ENCODE measurements around the gene JUND. TPM values are rescaled to one million over a fixed set of nuclear protein-coding genes. Genes with fewer than 3 reads are reported as not detected.

JUND gene
- total RNA-seq, 1 donor: 85.6 TPM

GRCh38 chr19:18253716-18254115, 27.7 kb downstream of the JUND start:
- DNase-seq (ENCODE audit: low read depth): no peak
- H3K4me3 ChIP-seq (ENCODE audit: low read depth, low read length): no peak overlapping the region
- no peak for TF ChIP-seq CTCF (IDR thresholded peaks at IDR 0.05; ENCODE audit: insufficient read depth, low read length)

- no peak for TF ChIP-seq CTCF (IDR thresholded peaks at IDR 0.05; ENCODE audit: insufficient read depth, low read length)
- no peak overlapping the region for H3K4me3 ChIP-seq (ENCODE audit: low read depth, low read length)
- no peak for DNase-seq (ENCODE audit: low read depth)
Observed at GRCh38 chr19:18253130-18253529, 28.3 kb downstream of the JUND start.

GRCh38 chr19:18252370-18252717, 29.1 kb downstream of the JUND start:
- no peak for DNase-seq (ENCODE audit: low read depth)
- TF ChIP-seq CTCF (IDR thresholded peaks at IDR 0.05; ENCODE audit: insufficient read depth, low read length): no peak
- H3K4me3 ChIP-seq (ENCODE audit: low read depth, low read length): no peak overlapping the region

- H3K4me3 ChIP-seq (ENCODE audit: low read depth, low read length): no peak overlapping the region
- DNase-seq (ENCODE audit: low read depth): peak; percentile 76
- TF ChIP-seq CTCF (IDR thresholded peaks at IDR 0.05; ENCODE audit: insufficient read depth, low read length): peak; percentile 84
Observed at GRCh38 chr19:18251587-18252369, 29.6 kb downstream of the JUND start.

- DNase-seq (ENCODE audit: low read depth): no peak
- TF ChIP-seq CTCF (IDR thresholded peaks at IDR 0.05; ENCODE audit: insufficient read depth, low read length): no peak
- no peak overlapping the region for H3K4me3 ChIP-seq (ENCODE audit: low read depth, low read length)
Observed at GRCh38 chr19:18249834-18250233, 31.6 kb downstream of the JUND start.

GRCh38 chr19:18245297-18245696, 36.1 kb downstream of the JUND start:
- no peak for TF ChIP-seq CTCF (IDR thresholded peaks at IDR 0.05; ENCODE audit: insufficient read depth, low read length)
- H3K4me3 ChIP-seq (ENCODE audit: low read depth, low read length): no peak overlapping the region
- DNase-seq (ENCODE audit: low read depth): no peak

- TF ChIP-seq CTCF (IDR thresholded peaks at IDR 0.05; ENCODE audit: insufficient read depth, low read length): no peak
- no peak for DNase-seq (ENCODE audit: low read depth)
- no peak overlapping the region for H3K4me3 ChIP-seq (ENCODE audit: low read depth, low read length)
Observed at GRCh38 chr19:18239303-18239702, 42.1 kb downstream of the JUND start.

Data from fibroblast of the aortic adventitia (primary cell).